ENCODE measurements around the gene RAP1GDS1. TPM values are rescaled to one million over a fixed set of nuclear protein-coding genes. Genes with fewer than 3 reads are reported as not detected.

The RAP1GDS1 gene
- total RNA-seq, 4 donors from 2014 or later, result 40.5 to 61.4 (median 54.1) TPM

GRCh38 chr4:98462487-98462886 lies 201.3 kb downstream of the RAP1GDS1 start:
- no peaks in the 10 kb centered on the region for H3K36me3 ChIP-seq
- no peaks in the 10 kb centered on the region for H3K9me3 ChIP-seq
- TF ChIP-seq EP300 (IDR thresholded peaks at IDR 0.05) (no peak), POLR2A (IDR thresholded peaks at IDR 0.05) (no peak)
- H3K4me1 ChIP-seq, result peaks cover 0 to 3% (median 0%) of the 10 kb centered on the region in 4 donors
- no peak for DNase-seq (ENCODE audit: low spot score in 2 of 2)
- H3K27ac ChIP-seq, result no peak overlapping the region
- no peak overlapping the region for H3K4me3 ChIP-seq
- H3K27me3 ChIP-seq, result no peaks in the 10 kb centered on the region

- DNase-seq (ENCODE audit: low spot score in 2 of 2), result no peak
- 28 to 39% methylated on average over 8 of the region's 8 CpGs for WGBS, 2 donors
- Histone ChIP-seq H3K9me3 (no peaks in the 10 kb centered on the region), H3K4me1 (peaks cover 0 to 21% (median 6%) of the 10 kb centered on the region in 4 donors), H3K4me3 (no peak overlapping the region), H3K27ac (no peak overlapping the region), H3K27me3 (no peaks in the 10 kb centered on the region), H3K36me3 (peaks cover 0 to 9% (median 0%) of the 10 kb centered on the region in 3 donors)
- TF ChIP-seq POLR2A (IDR thresholded peaks at IDR 0.05), result no peak
- no peak for TF ChIP-seq EP300 (IDR thresholded peaks at IDR 0.05)
- no peak for TF ChIP-seq CTCF (IDR thresholded peaks at IDR 0.05)
These were observed 205.8 kb downstream of the RAP1GDS1 start for GRCh38 chr4:98466868-98467599.

GRCh38 chr4:98467627-98468072 lies 206.5 kb downstream of the RAP1GDS1 start:
- 1% methylated on average over 20 of the region's 20 CpGs for WGBS, 2 donors
- peak overlapping the region in 1 of 4 donors; percentile 25 for H3K27ac ChIP-seq
- TF ChIP-seq CTCF (IDR thresholded peaks at IDR 0.05), result peak; percentile 61 to 81 (median 78)
- no peak for TF ChIP-seq POLR2A (IDR thresholded peaks at IDR 0.05)
- TF ChIP-seq EP300 (IDR thresholded peaks at IDR 0.05), result peak in 1 of 2 donors; percentile 48

DNA sequence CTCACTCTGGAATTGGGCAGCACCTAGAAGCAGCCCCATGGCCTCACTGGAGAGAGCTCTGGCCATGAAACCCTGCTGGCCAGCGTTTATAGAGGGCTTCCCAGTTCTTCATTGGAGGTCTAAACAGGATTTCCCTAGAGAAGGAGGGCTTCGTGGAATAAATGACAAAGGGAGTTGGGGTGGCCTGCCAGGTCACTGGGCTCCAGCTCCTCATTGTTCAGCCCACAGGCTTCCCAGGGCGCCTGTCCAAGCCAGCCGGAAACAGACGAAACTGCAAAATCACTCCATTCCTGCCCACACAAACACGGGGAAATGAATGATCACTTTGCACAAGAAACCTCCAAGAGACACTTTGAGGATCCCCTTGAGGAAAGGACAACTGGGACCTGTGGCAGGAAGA lies 207.5 kb downstream of the RAP1GDS1 start:
- Histone ChIP-seq H3K27ac (peak overlapping the region in 1 of 4 donors; percentile 49), H3K4me1 (peaks cover 0 to 21% (median 6%) of the 10 kb centered on the region in 4 donors), H3K27me3 (no peaks in the 10 kb centered on the region), H3K9me3 (no peaks in the 10 kb centered on the region), H3K36me3 (peaks cover 0 to 16% (median 0%) of the 10 kb centered on the region in 3 donors), H3K4me3 (no peak overlapping the region)
- TF ChIP-seq CTCF (IDR thresholded peaks at IDR 0.05) (no peak), POLR2A (IDR thresholded peaks at IDR 0.05) (no peak), EP300 (IDR thresholded peaks at IDR 0.05) (no peak)
- DNase-seq (ENCODE audit: low spot score in 2 of 2), result no peak
- 9 to 11% methylated on average over 6 of the region's 6 CpGs for WGBS, 2 donors

More at GRCh38 chr4:98467627-98468072, 206.5 kb downstream of the RAP1GDS1 start:
- peaks cover 0 to 13% (median 0%) of the 10 kb centered on the region in 3 donors for H3K36me3 ChIP-seq
- H3K4me1 ChIP-seq, result peaks cover 0 to 21% (median 6%) of the 10 kb centered on the region in 4 donors
- peak; percentile 28 to 51 for DNase-seq (ENCODE audit: low spot score in 2 of 2)
- H3K27me3 ChIP-seq, result no peaks in the 10 kb centered on the region
- no peaks in the 10 kb centered on the region for H3K9me3 ChIP-seq
- peak overlapping the region in 3 of 4 donors; percentile 22 to 45 (median 29) for H3K4me3 ChIP-seq

GRCh38 chr4:98469771-98470170 lies 208.6 kb downstream of the RAP1GDS1 start:
- Histone ChIP-seq H3K27ac (peak overlapping the region in 1 of 4 donors; percentile 49), H3K4me1 (peaks cover 0 to 21% (median 6%) of the 10 kb centered on the region in 4 donors), H3K36me3 (peaks cover 0 to 26% (median 0%) of the 10 kb centered on the region in 3 donors), H3K9me3 (no peaks in the 10 kb centered on the region), H3K27me3 (no peaks in the 10 kb centered on the region), H3K4me3 (no peak overlapping the region)
- WGBS, 2 donors, result 63 to 66% methylated on average over 2 of the region's 2 CpGs
- TF ChIP-seq CTCF (IDR thresholded peaks at IDR 0.05), result no peak
- TF ChIP-seq EP300 (IDR thresholded peaks at IDR 0.05), result no peak
- DNase-seq (ENCODE audit: low spot score in 2 of 2), result no peak
